Neutrophil (primary cell): Measurements from ENCODE around the gene ATP13A2.

ENCODE experiments used
- H3K27ac ChIP-seq: fragments of 200-600 bp; sonication (generic); 2 replicates; pipeline ENCODE4 v1.5.1; 2016; ENCODE audit warnings: mild to moderate bottlenecking, moderate library complexity
- H3K27me3 ChIP-seq: fragments of 200-600 bp; sonication (generic); 2 replicates; pipeline ENCODE4 v1.6.0; 2016; ENCODE audit warnings: mild to moderate bottlenecking
- H3K36me3 ChIP-seq: fragments of 200-600 bp; sonication (generic); 2 replicates; pipeline ENCODE4 v1.5.1; 2017
- H3K4me1 ChIP-seq, 2 experiments: fragments of 200-600 bp in 1 of 2; sonication (generic) in 1 of 2; 1 replicate in 1 of 2; 2 replicates in 1 of 2; pipeline versions ENCODE4 v1.5.1 to v1.6.1; 2013 to 2016; ENCODE audit warnings: low read depth in 1 of 2, low read length in 1 of 2, mild to moderate bottlenecking in 1 of 2, moderate library complexity in 1 of 2; ENCODE audit not compliant: control insufficient read depth in 1 of 2, insufficient read depth in 1 of 2
- H3K4me3 ChIP-seq, 2 experiments: fragments of 200-600 bp in 1 of 2; sonication (generic) in 1 of 2; 1 replicate in 1 of 2; 2 replicates in 1 of 2; pipeline ENCODE4 v1.5.1; 2013 to 2016; ENCODE audit warnings: low read depth in 1 of 2, low read length in 1 of 2, mild to moderate bottlenecking in 1 of 2, moderate library complexity in 1 of 2
- H3K9me3 ChIP-seq: fragments of 200-600 bp; sonication (generic); 2 replicates; pipeline ENCODE4 v1.5.1; 2016
- TF ChIP-seq, protein P1 (sequence below): fragments of 200-600 bp; sonication (generic); IDR thresholded peaks from 2 replicates; pipeline ENCODE4 v1.5.1; 2016; ENCODE audit warnings: antibody characterized with exemption

Gene ATP13A2

DNA sequence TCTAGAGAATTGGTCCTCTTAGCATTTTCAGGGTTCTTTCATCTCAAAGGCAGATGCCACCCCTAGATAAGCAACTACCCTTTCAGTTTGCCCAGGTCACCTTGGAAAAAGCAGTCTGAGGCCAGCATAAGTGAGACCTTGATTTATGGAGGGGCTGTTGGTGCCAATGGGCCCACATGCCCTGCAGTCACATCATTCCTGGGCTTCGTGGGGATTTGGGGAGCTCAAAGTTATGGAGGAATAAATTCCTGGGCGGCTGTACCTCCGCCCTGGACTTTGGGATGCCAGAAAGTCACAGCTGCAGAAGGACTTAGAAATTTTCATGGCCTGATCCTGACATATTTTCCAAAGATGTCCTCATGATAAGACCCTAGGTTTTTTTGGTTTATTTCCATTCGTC lies 44.8 kb upstream of the ATP13A2 start:
- TF ChIP-seq, protein P1, sequence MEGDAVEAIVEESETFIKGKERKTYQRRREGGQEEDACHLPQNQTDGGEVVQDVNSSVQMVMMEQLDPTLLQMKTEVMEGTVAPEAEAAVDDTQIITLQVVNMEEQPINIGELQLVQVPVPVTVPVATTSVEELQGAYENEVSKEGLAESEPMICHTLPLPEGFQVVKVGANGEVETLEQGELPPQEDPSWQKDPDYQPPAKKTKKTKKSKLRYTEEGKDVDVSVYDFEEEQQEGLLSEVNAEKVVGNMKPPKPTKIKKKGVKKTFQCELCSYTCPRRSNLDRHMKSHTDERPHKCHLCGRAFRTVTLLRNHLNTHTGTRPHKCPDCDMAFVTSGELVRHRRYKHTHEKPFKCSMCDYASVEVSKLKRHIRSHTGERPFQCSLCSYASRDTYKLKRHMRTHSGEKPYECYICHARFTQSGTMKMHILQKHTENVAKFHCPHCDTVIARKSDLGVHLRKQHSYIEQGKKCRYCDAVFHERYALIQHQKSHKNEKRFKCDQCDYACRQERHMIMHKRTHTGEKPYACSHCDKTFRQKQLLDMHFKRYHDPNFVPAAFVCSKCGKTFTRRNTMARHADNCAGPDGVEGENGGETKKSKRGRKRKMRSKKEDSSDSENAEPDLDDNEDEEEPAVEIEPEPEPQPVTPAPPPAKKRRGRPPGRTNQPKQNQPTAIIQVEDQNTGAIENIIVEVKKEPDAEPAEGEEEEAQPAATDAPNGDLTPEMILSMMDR: no peak
- Histone ChIP-seq H3K27me3 (no peaks in the 10 kb centered on the region), H3K9me3 (no peaks in the 10 kb centered on the region), H3K27ac (no peak overlapping the region), H3K36me3 (no peaks in the 10 kb centered on the region), H3K4me1 (peaks cover 42 to 45% of the 10 kb centered on the region in 2 experiments), H3K4me3 (no peak overlapping the region)

DNA sequence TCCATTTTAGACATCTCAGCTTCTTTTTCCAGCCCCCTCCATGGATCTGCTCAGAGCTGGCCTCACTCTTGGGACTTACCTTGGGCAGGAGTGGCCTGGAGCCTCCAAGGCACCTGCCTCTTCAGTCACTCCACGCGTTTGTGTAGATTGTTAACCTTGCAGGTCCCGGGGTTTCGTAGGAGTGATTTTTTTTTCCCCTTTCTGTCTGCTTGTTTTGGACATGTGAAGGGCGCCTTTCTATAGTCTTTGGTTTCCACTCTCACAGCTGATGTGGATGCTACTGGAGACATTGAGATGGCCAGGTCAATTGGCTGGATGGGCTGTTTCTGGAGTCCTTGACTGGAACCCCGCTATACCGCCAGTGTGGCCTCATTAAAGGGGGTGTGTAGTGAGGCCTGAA lies 44.1 kb upstream of the ATP13A2 start:
- Histone ChIP-seq H3K4me1 (peaks cover 35 to 42% of the 10 kb centered on the region in 2 experiments), H3K4me3 (no peak overlapping the region), H3K9me3 (no peaks in the 10 kb centered on the region), H3K36me3 (peaks cover 4% of the 10 kb centered on the region), H3K27me3 (no peaks in the 10 kb centered on the region), H3K27ac (no peak overlapping the region)
- TF ChIP-seq, protein P1: no peak

DNA sequence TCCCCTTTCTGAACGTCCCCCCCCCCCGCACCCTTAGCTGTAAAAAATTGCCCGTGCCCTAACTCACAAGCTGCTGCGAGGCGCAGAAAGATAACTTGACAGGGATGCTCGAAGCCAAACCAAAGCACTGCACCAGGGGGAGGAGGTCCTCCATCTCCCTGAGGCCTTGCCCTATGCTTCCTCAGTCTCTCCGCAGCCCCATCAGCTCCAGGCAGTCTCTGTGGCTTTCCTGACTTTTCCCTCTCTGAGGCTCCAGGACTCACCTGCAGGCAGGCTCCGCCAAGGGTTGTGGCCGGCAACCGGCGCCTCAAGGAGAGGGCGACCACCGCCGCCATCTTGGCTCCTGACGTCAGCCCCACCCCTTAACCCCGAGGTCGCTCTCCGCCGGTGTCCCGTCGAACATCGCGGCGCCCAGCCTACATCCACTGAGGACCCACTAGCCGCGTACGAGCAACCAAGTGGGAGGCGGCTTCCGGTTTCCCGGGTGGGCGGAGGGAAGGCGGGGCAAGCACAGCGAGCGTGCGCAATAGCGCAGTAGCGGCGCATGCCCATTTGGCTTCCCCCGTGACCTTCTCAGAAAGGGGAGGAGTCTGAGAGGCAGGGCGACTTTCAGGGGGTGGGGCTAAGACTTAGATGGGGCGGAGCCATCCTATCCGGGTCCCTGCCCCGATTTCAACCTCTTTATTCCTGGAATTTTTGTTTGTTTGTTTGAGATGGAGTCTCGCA lies 42.1 kb upstream of the ATP13A2 start, which contains the start of gene SDHB:
SDHB (minus strand) TSS at position 348 of the 726 bp plus-strand sequence; CDS start at position 335, 13 bp downstream.
- Histone ChIP-seq H3K4me1 (peaks cover 18 to 26% of the 10 kb centered on the region in 2 experiments), H3K36me3 (peaks cover 13% of the 10 kb centered on the region), H3K27me3 (no peaks in the 10 kb centered on the region), H3K9me3 (no peaks in the 10 kb centered on the region), H3K4me3 (peak within 1 kb of the TSS; percentile 81 to 83), H3K27ac (peak within 1 kb of the TSS; percentile 83)
- TF ChIP-seq, protein P1: peak; percentile 47

DNA sequence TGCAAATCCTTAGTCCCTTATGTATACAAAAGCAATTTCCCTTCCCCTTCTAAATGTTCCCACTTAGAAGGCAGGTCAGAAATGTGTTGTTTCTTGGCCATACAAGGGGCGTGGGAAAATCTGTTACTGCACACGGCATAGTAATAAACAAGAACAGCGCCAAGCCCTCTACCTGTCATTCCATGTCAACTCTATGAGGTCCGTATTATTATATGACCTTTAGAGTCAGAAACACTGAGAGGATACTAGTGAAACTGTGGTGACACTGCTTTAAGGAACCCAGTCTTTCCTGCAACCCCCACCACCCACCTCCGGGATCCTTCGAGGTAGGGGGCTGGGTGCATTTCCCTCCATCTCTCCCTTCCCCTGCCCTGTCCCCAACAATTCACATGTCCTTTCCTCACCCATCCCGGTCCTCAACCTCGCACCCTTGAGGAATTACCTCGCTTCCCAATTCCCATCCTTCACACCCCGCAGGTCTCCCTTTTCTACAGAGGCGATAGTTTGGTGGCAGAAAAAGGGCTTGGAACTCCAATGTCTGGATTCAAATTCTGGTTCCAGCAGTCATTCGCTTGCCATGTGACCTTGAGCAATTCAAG lies 41.5 kb upstream of the ATP13A2 start:
- no peaks in the 10 kb centered on the region for H3K9me3 ChIP-seq
- peak overlapping the region; percentile 83 for H3K27ac ChIP-seq
- peaks cover 13% of the 10 kb centered on the region for H3K36me3 ChIP-seq
- H3K4me1 ChIP-seq: peaks cover 18 to 26% of the 10 kb centered on the region in 2 experiments
- H3K4me3 ChIP-seq: peak overlapping the region; percentile 81 to 83
- H3K27me3 ChIP-seq: no peaks in the 10 kb centered on the region
- TF ChIP-seq, protein P1: no peak

DNA sequence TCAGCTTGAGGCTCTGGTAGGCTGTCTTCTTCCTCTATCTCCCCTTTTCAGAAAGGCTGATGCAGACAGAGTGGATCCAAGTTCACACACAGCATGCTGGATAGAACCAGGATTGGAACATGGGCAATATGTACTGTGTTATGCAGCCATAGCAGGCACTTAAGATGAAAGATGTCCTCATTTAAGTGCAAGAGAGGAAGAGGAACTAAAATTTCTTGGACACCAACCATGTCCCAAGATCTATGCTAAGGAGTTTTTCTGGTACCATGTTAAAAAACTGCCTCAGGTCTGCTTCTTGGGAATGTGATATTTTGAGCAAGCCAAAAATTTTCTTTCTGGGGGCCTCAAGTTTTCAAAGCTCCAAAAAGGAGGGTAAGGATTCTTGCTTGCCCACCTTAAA lies 40.9 kb upstream of the ATP13A2 start:
- H3K4me1 ChIP-seq: peaks cover 18 to 26% of the 10 kb centered on the region in 2 experiments
- peak overlapping the region; percentile 81 to 83 for H3K4me3 ChIP-seq
- H3K36me3 ChIP-seq: peaks cover 13% of the 10 kb centered on the region
- no peaks in the 10 kb centered on the region for H3K9me3 ChIP-seq
- H3K27ac ChIP-seq: peak overlapping the region; percentile 83
- no peaks in the 10 kb centered on the region for H3K27me3 ChIP-seq
- TF ChIP-seq, protein P1: no peak
